Gastroesophageal sphincter (tissue), 4 donors: ENCODE data around the gene CHRM4. TPM values are rescaled to one million over a fixed set of nuclear protein-coding genes. Genes with fewer than 3 reads are reported as not detected.

ENCODE experiments used
- ATAC-seq: fragments of 150-250 bp; one replicate; pipeline ENCODE4 v1.9.1; 2016; ENCODE audit warnings: mild to moderate bottlenecking, moderate library complexity
- H3K27ac ChIP-seq, 4 donors: fragments of 200-600 bp; sonication (generic) in 3 of 4; 1 replicate in 3 of 4; 2 replicates in 1 of 4; pipeline ENCODE4 v1.5.1; 2016 to 2019
- H3K27me3 ChIP-seq: fragments of 200-600 bp; sonication (generic); one replicate; pipeline ENCODE4 v1.5.1; 2019
- H3K36me3 ChIP-seq, 2 donors: fragments of 200-600 bp; sonication (generic); one replicate each; pipeline ENCODE4 v1.5.1; 2019; ENCODE audit warnings: control low read depth in 1 of 2
- H3K4me1 ChIP-seq, 3 donors: fragments of 200-600 bp; sonication (generic); 1 replicate in 2 of 3; 2 replicates in 1 of 3; pipeline ENCODE4 v1.5.1; 2016 to 2019; ENCODE audit warnings: control low read depth in 2 of 3
- H3K4me3 ChIP-seq, 2 donors: fragments of 200-600 bp; sonication (generic); one replicate each; pipeline ENCODE4 v1.5.1; 2019; ENCODE audit warnings: mild to moderate bottlenecking in 1 of 2, moderate library complexity in 1 of 2
- H3K9me3 ChIP-seq, 3 donors: fragments of 200-600 bp; sonication (generic); one replicate each; pipeline ENCODE4 v1.5.1; 2017 to 2019; ENCODE audit warnings: control low read depth in 2 of 3
- EP300 ChIP-seq: sonication (generic); formaldehyde crosslinking; IDR thresholded peaks from one replicate; pipeline ENCODE4 v1.6.1; 2017; ENCODE audit warnings: antibody characterized with exemption, mild to moderate bottlenecking
- POLR2A ChIP-seq, 2 donors: fragments of 450-650 bp; IDR thresholded peaks; one replicate each; pipeline ENCODE4 v1.6.1; 2017; ENCODE audit warnings: antibody characterized with exemption in 2 of 2, mild to moderate bottlenecking in 2 of 2, moderate library complexity in 1 of 2
- POLR2AphosphoS5 ChIP-seq: sonication (generic); formaldehyde crosslinking; IDR thresholded peaks from one replicate; pipeline ENCODE4 v1.6.1; 2017; ENCODE audit warnings: antibody characterized with exemption
- WGBS, 2 donors: methylation state at CpG; one replicate each; pipeline ENCODE4 v1.1.5; 2018; ENCODE audit warnings: low coverage in 1 of 2; 5-methylcytosine and 5-hydroxymethylcytosine counted together
- total RNA-seq, 4 donors: library from RNA; depleted of rRNA; stranded (reverse); fragments of >200 nt; gene quantifications; one replicate each; pipeline ENCODE4 v1.1.0, GENCODE V29; 2016
- TF ChIP-seq, protein P1 (sequence below), 4 experiments: fragments of 200-600 bp in 2 of 4; fragments of 450-650 bp in 2 of 4; sonication (generic) in 1 of 4; IDR thresholded peaks; one replicate each; pipeline ENCODE4 v1.5.1; 2017 to 2019; ENCODE audit warnings: antibody characterized with exemption in 4 of 4, mild to moderate bottlenecking in 2 of 4, moderate library complexity in 2 of 4

Gene CHRM4
- total RNA-seq, 4 donors from 2014 or later, result 0.27 to 1.3 (median 0.69) TPM; not detected in 1

DNA sequence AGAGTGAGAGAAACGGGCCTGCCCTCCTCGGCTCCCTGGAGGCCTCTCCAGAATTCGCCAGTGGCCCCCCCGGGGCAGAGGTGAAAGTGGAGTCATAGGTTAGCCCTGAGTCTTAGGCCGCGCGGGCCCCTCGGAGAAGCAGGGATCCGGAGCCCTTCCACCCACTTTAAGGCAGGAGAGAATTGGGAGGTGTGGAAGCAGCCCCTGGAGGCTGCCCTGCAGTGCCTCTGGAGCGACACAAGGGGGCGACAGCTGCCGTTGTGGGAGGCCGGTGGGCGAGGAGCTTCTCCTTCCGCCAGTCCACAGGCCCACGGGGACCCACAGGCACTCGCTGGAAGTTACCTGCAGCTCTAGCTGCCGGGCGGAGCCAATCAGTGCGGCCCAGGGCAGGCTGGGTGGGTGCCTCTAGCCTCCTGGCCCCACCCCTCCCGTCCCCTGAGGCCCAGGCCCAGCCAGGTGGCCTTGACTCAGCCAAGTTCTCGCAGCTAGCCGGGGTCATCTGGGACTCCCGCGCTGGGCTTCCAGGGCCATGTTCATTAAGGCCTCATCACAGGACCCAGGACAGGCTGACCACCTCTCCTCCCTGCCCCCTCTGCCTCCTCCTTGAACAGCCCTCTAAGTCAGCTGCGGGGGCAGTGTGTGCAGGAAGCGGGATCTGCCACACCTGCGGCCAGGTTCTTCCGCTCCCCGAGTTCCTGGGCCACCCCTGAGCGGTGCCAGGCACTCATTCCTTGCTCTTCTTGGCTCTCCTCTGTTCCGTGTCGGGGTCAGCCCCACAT, 39.3 kb downstream of the CHRM4 start:
- no peak for ATAC-seq
- H3K36me3 ChIP-seq, result peaks cover 0 to 8% of the 10 kb centered on the region in 2 donors
- 50 to 57% methylated on average over 1 to 3 of the region's 33 CpGs for WGBS, 2 donors
- peaks cover 0 to 63% (median 24%) of the 10 kb centered on the region in 3 donors for H3K4me1 ChIP-seq
- H3K4me3 ChIP-seq, result no peak overlapping the region
- peak overlapping the region in 2 of 4 donors; percentile 13 to 43 for H3K27ac ChIP-seq
- H3K9me3 ChIP-seq, result no peaks in the 10 kb centered on the region
- TF ChIP-seq, protein P1, sequence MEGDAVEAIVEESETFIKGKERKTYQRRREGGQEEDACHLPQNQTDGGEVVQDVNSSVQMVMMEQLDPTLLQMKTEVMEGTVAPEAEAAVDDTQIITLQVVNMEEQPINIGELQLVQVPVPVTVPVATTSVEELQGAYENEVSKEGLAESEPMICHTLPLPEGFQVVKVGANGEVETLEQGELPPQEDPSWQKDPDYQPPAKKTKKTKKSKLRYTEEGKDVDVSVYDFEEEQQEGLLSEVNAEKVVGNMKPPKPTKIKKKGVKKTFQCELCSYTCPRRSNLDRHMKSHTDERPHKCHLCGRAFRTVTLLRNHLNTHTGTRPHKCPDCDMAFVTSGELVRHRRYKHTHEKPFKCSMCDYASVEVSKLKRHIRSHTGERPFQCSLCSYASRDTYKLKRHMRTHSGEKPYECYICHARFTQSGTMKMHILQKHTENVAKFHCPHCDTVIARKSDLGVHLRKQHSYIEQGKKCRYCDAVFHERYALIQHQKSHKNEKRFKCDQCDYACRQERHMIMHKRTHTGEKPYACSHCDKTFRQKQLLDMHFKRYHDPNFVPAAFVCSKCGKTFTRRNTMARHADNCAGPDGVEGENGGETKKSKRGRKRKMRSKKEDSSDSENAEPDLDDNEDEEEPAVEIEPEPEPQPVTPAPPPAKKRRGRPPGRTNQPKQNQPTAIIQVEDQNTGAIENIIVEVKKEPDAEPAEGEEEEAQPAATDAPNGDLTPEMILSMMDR (IDR thresholded peaks at IDR 0.05), result peak in 3 of 4 experiments; percentile 66 to 90 (median 75)
- TF ChIP-seq POLR2AphosphoS5, result no peak
- no peaks in the 10 kb centered on the region for H3K27me3 ChIP-seq

DNA sequence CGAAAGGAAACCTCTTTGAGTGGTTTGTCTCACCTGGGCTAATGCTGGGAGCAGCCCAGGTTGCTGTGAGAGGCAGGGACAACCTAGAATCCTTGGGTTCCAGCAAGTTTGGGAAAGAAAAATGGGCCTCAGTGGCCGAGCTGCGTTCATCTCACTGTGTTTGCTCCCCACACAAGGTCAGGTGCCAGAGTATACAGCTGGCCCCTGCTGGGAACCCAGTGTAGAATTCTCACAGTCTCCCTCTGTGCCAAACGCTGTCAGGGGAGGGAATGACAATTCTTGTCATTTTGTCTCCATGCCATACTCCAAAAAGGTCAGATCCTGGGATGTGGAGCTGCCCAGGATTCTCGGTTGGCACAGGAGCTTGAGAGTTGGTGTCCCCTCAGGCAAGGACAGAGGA, 40.0 kb downstream of the CHRM4 start:
- peak overlapping the region in 1 of 4 donors; percentile 13 for H3K27ac ChIP-seq
- no peak for TF ChIP-seq POLR2A (IDR thresholded peaks at IDR 0.05)
- TF ChIP-seq POLR2AphosphoS5, result no peak
- TF ChIP-seq, protein P1 (IDR thresholded peaks at IDR 0.05), result no peak
- no peak for TF ChIP-seq EP300
- no peaks in the 10 kb centered on the region for H3K9me3 ChIP-seq
- 64 to 100% methylated on average over 1 to 3 of the region's 5 CpGs for WGBS, 2 donors
- no peak for ATAC-seq
- H3K27me3 ChIP-seq, result no peaks in the 10 kb centered on the region
- H3K36me3 ChIP-seq, result peaks cover 0 to 7% of the 10 kb centered on the region in 2 donors
- H3K4me1 ChIP-seq, result peaks cover 0 to 68% (median 28%) of the 10 kb centered on the region in 3 donors
- no peak overlapping the region for H3K4me3 ChIP-seq

DNA sequence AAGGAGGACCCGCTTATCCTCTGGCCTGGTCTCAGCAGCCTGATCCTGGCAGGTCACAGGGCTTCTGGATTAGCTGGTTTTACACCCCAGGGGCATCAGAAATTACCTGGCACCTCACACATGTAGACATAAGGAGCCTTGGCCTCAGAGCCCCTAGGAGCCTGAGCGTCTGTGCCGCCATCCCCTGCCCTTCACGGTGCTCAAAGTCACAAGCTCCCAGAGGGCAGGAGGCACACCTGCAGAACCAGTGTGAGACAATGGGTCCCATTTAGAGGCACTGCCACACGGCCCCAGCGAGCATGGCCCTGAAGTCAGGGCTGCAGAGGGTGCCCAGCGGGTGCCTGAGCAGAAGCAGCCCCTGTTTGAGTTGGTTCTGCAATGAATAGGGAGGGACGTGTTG, 40.4 kb downstream of the CHRM4 start:
- H3K4me1 ChIP-seq, result peaks cover 0 to 72% (median 28%) of the 10 kb centered on the region in 3 donors
- no peak for ATAC-seq
- peak overlapping the region in 1 of 4 donors; percentile 13 for H3K27ac ChIP-seq
- no peaks in the 10 kb centered on the region for H3K27me3 ChIP-seq
- 100% methylated on average over 1 of the region's 8 CpGs; no CpG with 5 or more reads in 1 of the 2 donors for WGBS, 2 donors
- no peak overlapping the region for H3K4me3 ChIP-seq
- H3K36me3 ChIP-seq, result peaks cover 0 to 3% of the 10 kb centered on the region in 2 donors
- no peaks in the 10 kb centered on the region for H3K9me3 ChIP-seq
- TF ChIP-seq POLR2AphosphoS5, result no peak
- no peak for TF ChIP-seq POLR2A (IDR thresholded peaks at IDR 0.05)
- TF ChIP-seq, protein P1 (IDR thresholded peaks at IDR 0.05), result no peak
- TF ChIP-seq EP300, result no peak

DNA sequence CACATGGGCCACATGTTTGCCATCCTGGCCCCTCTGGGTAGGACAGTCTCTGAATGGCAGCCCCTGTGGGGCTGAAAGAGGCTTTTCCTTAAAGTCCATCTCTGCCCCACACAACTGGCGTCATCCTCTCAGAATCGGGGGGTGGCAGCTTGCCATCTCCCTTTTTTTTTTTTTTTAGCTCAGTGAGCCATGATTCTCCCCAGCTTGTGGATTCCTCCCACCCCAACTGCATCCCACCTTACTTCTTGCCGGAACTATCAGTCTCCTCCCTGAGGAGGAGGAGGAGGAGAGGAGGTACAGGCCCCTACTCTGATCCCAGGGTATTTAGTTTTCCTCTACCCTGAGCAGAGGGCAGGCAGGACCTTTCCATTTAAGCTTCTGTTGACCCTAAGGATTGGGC, 40.9 kb downstream of the CHRM4 start:
- 60% methylated on average over 3 of the region's 3 CpGs; no CpG with 5 or more reads in 1 of the 2 donors for WGBS, 2 donors
- H3K27me3 ChIP-seq, result no peaks in the 10 kb centered on the region
- H3K4me1 ChIP-seq, result peaks cover 0 to 74% (median 28%) of the 10 kb centered on the region in 3 donors
- H3K4me3 ChIP-seq, result no peak overlapping the region
- TF ChIP-seq, protein P1 (IDR thresholded peaks at IDR 0.05), result no peak
- TF ChIP-seq POLR2AphosphoS5, result no peak
- TF ChIP-seq POLR2A (IDR thresholded peaks at IDR 0.05), result no peak
- TF ChIP-seq EP300, result no peak
- no peaks in the 10 kb centered on the region for H3K36me3 ChIP-seq
- no peak overlapping the region for H3K27ac ChIP-seq
- H3K9me3 ChIP-seq, result no peaks in the 10 kb centered on the region
- ATAC-seq, result no peak
